ENCODE results near the gene WWOX. TPM values are rescaled to one million over a fixed set of nuclear protein-coding genes. Genes with fewer than 3 reads are reported as not detected.

Gene WWOX
- total and polyA plus RNA-seq, 2 of the 8 experiments (the other 6 are each of a cell fraction or from before 2014, with no cell fraction given): 5.4 to 16.7 TPM

DNA sequence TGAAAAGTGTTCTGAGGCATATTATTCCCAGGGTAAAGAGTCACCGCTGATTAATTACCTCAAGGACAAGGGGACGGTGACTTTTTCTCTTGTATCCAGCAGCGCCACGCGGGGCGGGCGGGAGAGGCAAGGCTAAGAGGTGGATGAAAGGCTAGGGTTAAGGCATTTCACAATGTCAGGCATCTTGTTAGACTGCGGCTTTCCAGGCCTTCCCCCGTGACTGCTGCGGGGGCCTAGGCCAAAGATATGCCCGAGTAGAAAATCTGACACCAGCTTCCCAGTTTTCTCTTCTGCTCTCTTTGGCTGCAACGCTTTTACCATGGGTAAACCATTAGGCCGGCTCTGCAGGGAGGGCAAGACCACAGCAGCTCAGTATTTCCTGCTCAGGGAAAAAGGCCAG is 802.9 kb downstream of the WWOX start (continued):
- TF ChIP-seq, protein P1, sequence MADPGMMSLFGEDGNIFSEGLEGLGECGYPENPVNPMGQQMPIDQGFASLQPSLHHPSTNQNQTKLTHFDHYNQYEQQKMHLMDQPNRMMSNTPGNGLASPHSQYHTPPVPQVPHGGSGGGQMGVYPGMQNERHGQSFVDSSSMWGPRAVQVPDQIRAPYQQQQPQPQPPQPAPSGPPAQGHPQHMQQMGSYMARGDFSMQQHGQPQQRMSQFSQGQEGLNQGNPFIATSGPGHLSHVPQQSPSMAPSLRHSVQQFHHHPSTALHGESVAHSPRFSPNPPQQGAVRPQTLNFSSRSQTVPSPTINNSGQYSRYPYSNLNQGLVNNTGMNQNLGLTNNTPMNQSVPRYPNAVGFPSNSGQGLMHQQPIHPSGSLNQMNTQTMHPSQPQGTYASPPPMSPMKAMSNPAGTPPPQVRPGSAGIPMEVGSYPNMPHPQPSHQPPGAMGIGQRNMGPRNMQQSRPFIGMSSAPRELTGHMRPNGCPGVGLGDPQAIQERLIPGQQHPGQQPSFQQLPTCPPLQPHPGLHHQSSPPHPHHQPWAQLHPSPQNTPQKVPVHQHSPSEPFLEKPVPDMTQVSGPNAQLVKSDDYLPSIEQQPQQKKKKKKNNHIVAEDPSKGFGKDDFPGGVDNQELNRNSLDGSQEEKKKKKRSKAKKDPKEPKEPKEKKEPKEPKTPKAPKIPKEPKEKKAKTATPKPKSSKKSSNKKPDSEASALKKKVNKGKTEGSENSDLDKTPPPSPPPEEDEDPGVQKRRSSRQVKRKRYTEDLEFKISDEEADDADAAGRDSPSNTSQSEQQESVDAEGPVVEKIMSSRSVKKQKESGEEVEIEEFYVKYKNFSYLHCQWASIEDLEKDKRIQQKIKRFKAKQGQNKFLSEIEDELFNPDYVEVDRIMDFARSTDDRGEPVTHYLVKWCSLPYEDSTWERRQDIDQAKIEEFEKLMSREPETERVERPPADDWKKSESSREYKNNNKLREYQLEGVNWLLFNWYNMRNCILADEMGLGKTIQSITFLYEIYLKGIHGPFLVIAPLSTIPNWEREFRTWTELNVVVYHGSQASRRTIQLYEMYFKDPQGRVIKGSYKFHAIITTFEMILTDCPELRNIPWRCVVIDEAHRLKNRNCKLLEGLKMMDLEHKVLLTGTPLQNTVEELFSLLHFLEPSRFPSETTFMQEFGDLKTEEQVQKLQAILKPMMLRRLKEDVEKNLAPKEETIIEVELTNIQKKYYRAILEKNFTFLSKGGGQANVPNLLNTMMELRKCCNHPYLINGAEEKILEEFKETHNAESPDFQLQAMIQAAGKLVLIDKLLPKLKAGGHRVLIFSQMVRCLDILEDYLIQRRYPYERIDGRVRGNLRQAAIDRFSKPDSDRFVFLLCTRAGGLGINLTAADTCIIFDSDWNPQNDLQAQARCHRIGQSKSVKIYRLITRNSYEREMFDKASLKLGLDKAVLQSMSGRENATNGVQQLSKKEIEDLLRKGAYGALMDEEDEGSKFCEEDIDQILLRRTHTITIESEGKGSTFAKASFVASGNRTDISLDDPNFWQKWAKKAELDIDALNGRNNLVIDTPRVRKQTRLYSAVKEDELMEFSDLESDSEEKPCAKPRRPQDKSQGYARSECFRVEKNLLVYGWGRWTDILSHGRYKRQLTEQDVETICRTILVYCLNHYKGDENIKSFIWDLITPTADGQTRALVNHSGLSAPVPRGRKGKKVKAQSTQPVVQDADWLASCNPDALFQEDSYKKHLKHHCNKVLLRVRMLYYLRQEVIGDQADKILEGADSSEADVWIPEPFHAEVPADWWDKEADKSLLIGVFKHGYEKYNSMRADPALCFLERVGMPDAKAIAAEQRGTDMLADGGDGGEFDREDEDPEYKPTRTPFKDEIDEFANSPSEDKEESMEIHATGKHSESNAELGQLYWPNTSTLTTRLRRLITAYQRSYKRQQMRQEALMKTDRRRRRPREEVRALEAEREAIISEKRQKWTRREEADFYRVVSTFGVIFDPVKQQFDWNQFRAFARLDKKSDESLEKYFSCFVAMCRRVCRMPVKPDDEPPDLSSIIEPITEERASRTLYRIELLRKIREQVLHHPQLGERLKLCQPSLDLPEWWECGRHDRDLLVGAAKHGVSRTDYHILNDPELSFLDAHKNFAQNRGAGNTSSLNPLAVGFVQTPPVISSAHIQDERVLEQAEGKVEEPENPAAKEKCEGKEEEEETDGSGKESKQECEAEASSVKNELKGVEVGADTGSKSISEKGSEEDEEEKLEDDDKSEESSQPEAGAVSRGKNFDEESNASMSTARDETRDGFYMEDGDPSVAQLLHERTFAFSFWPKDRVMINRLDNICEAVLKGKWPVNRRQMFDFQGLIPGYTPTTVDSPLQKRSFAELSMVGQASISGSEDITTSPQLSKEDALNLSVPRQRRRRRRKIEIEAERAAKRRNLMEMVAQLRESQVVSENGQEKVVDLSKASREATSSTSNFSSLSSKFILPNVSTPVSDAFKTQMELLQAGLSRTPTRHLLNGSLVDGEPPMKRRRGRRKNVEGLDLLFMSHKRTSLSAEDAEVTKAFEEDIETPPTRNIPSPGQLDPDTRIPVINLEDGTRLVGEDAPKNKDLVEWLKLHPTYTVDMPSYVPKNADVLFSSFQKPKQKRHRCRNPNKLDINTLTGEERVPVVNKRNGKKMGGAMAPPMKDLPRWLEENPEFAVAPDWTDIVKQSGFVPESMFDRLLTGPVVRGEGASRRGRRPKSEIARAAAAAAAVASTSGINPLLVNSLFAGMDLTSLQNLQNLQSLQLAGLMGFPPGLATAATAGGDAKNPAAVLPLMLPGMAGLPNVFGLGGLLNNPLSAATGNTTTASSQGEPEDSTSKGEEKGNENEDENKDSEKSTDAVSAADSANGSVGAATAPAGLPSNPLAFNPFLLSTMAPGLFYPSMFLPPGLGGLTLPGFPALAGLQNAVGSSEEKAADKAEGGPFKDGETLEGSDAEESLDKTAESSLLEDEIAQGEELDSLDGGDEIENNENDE (IDR thresholded peaks at IDR 0.05; ENCODE audit: insufficient replicate concordance, low read length): no peak
- no peak for TF ChIP-seq CBX5 (IDR thresholded peaks at IDR 0.05; ENCODE audit: low read depth, low read length)
- no peak for TF ChIP-seq NRF1 (IDR thresholded peaks at IDR 0.05; ENCODE audit: low read depth, low read length)
- no peak for TF ChIP-seq SP4 (IDR thresholded peaks at IDR 0.05; ENCODE audit: low read length)
- no peak for TF ChIP-seq SP2 (IDR thresholded peaks at IDR 0.05; ENCODE audit: low read length)
- TF ChIP-seq ASH2L (IDR thresholded peaks at IDR 0.05; ENCODE audit: low read length): no peak
- no peak for TF ChIP-seq SIN3A (conservative IDR thresholded peaks at IDR 0.05 in 1 of 2, IDR thresholded peaks at IDR 0.05 in 1 of 2; ENCODE audit: low read depth in 1 of 2, low read length in 2 of 2)
- TF ChIP-seq BACH1 (IDR thresholded peaks at IDR 0.05; ENCODE audit: low read length): no peak
- no peak for TF ChIP-seq HDAC2 (IDR thresholded peaks at IDR 0.05; ENCODE audit: borderline replicate concordance in 1 of 2, low read depth in 2 of 2, low read length in 2 of 2)
- TF ChIP-seq, protein P2, sequence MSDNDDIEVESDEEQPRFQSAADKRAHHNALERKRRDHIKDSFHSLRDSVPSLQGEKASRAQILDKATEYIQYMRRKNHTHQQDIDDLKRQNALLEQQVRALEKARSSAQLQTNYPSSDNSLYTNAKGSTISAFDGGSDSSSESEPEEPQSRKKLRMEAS (IDR thresholded peaks at IDR 0.05): no peak
- TF ChIP-seq SAP30 (IDR thresholded peaks at IDR 0.05; ENCODE audit: insufficient read depth, insufficient replicate concordance, low read length): no peak
- no peak for TF ChIP-seq RBBP5 (IDR thresholded peaks at IDR 0.05; ENCODE audit: borderline replicate concordance, low read depth, low read length)

Data from H1 (cell line).